Activated naive CD4-positive, alpha-beta T cell treated with anti-CD3 and anti-CD28 coated beads for 36 hours (primary cell): ENCODE results near the gene KIFC3. TPM values are rescaled to one million over a fixed set of nuclear protein-coding genes. Genes with fewer than 3 reads are reported as not detected.

Source experiments
- CTCF ChIA-PET: fragments of 350-600 bp; sonication (Branson Sonifier 250); formaldehyde crosslinking; loops from one replicate; lab custom pipeline; 2021; ENCODE audit warnings: antibody characterized with exemption; lab: Charles Lee
- DNase-seq: peaks from one replicate; pipeline ENCODE4 v3.0.0-alpha.2; 2020
- H3K27ac Mint-ChIP-seq: one replicate; pipeline ENCODE4 v1.8.0; 2021; ENCODE audit warnings: mild to moderate bottlenecking, mixed read lengths
- H3K27me3 Mint-ChIP-seq: one replicate; pipeline ENCODE4 v1.8.0; 2021; ENCODE audit warnings: low read depth, mixed read lengths
- H3K36me3 Mint-ChIP-seq: one replicate; pipeline ENCODE4 v1.8.0; 2021; ENCODE audit warnings: low read depth, mixed read lengths
- H3K4me1 Mint-ChIP-seq: one replicate; pipeline ENCODE4 v1.8.0; 2021; ENCODE audit warnings: low read depth, mixed read lengths
- H3K4me3 Mint-ChIP-seq: one replicate; pipeline ENCODE4 v1.8.0; 2021; ENCODE audit warnings: mild to moderate bottlenecking, moderate library complexity, mixed read lengths
- H3K9me3 Mint-ChIP-seq: one replicate; pipeline ENCODE4 v1.8.0; 2021; ENCODE audit warnings: mixed read lengths
- intact Hi-C: fragments of 100-400 bp; cut with micrococcal nuclease; formaldehyde crosslinking; loops from one replicate; pipeline ENCODE4 v1.15.1; 2023
- total RNA-seq, 2 experiments: library from RNA; stranded (reverse); gene quantifications; one replicate each; pipeline ENCODE4 v1.2.3, GENCODE V29; 2021

Gene KIFC3
- total RNA-seq, 2 experiments from 2014 or later, result 0.12 TPM; not detected in 1

- intact Hi-C loops, result no loop called here
- no peak overlapping the region for H3K4me3 Mint-ChIP-seq
- CTCF ChIA-PET, result interaction anchor here (1.9 kb wide), 1 partner anchor 13 kb away, joined by 5 read pairs; no protein-coding TSS in a partner anchor
Observed at GRCh38 chr16:57741660-57742191, 60.6 kb downstream of the KIFC3 start.

GRCh38 chr16:57740423-57741071, 61.7 kb downstream of the KIFC3 start:
- H3K4me1 Mint-ChIP-seq, result peaks cover 17% of the 10 kb centered on the region
- CTCF ChIA-PET, result interaction anchor here (1.4 to 1.9 kb wide), 3 partner anchors 14 to 17 kb away, joined by 3 to 5 read pairs (median 4); no protein-coding TSS in a partner anchor
- H3K27ac Mint-ChIP-seq, result no peak overlapping the region
- H3K36me3 Mint-ChIP-seq, result peaks cover 6% of the 10 kb centered on the region
- H3K4me3 Mint-ChIP-seq, result no peak overlapping the region
- no peak for DNase-seq
- H3K27me3 Mint-ChIP-seq, result no peaks in the 10 kb centered on the region
- intact Hi-C loops, result no loop called here
- no peaks in the 10 kb centered on the region for H3K9me3 Mint-ChIP-seq

More at GRCh38 chr16:57741660-57742191, 60.6 kb downstream of the KIFC3 start:
- Mint-ChIP-seq H3K4me1 (peaks cover 10% of the 10 kb centered on the region), H3K27me3 (no peaks in the 10 kb centered on the region), H3K9me3 (no peaks in the 10 kb centered on the region), H3K27ac (no peak overlapping the region), H3K36me3 (peaks cover 8% of the 10 kb centered on the region)
- DNase-seq, result no peak

- intact Hi-C loops, result loop anchor here (5.0 kb wide), 3 partner anchors 278 to 842 kb away; partner anchors contain the start of genes CSNK2A2 and POLR2C
- H3K9me3 Mint-ChIP-seq, result no peaks in the 10 kb centered on the region
- no peak overlapping the region for H3K27ac Mint-ChIP-seq
- H3K27me3 Mint-ChIP-seq, result no peaks in the 10 kb centered on the region
- H3K4me3 Mint-ChIP-seq, result no peak overlapping the region
- H3K4me1 Mint-ChIP-seq, result peaks cover 19% of the 10 kb centered on the region
- DNase-seq, result no peak
- CTCF ChIA-PET, result interaction anchor here (1.4 to 1.5 kb wide), 2 partner anchors 16 to 18 kb away, joined by 3 to 4 read pairs; no protein-coding TSS in a partner anchor
- peaks cover 10% of the 10 kb centered on the region for H3K36me3 Mint-ChIP-seq
Observed at GRCh38 chr16:57739756-57740422, 62.4 kb downstream of the KIFC3 start.

- Mint-ChIP-seq H3K27ac (no peak overlapping the region), H3K4me3 (no peak overlapping the region), H3K36me3 (peaks cover 12% of the 10 kb centered on the region), H3K27me3 (no peaks in the 10 kb centered on the region), H3K9me3 (no peaks in the 10 kb centered on the region), H3K4me1 (peaks cover 19% of the 10 kb centered on the region)
- intact Hi-C loops, result loop anchor here (5.0 kb wide), 3 partner anchors 277 to 843 kb away; partner anchors contain the start of genes CSNK2A2 and POLR2C
- CTCF ChIA-PET, result interaction anchor here (1.0 kb wide), 1 partner anchor 91 kb away, joined by 3 read pairs; no protein-coding TSS in a partner anchor
- DNase-seq, result no peak
Observed at GRCh38 chr16:57738844-57739243, 63.4 kb downstream of the KIFC3 start.

GRCh38 chr16:57736419-57737351, 65.6 kb downstream of the KIFC3 start:
- intact Hi-C loops, result loop anchor here (5.0 kb wide), 3 partner anchors 274 to 846 kb away; partner anchors contain the start of genes CSNK2A2 and POLR2C
- peak overlapping the region; percentile 96 for H3K27ac Mint-ChIP-seq
- CTCF ChIA-PET, result interaction anchor here (0.7 to 2.8 kb wide), 13 partner anchors 10 to 1224 kb away, joined by 3 to 14 read pairs (median 3); no protein-coding TSS in a partner anchor
- H3K36me3 Mint-ChIP-seq, result peaks cover 20% of the 10 kb centered on the region
- H3K9me3 Mint-ChIP-seq, result peaks cover 11% of the 10 kb centered on the region
- peak; percentile 68 for DNase-seq
- peak overlapping the region; percentile 91 for H3K4me3 Mint-ChIP-seq
- no peaks in the 10 kb centered on the region for H3K27me3 Mint-ChIP-seq
- H3K4me1 Mint-ChIP-seq, result peaks cover 19% of the 10 kb centered on the region

- Mint-ChIP-seq H3K4me1 (peaks cover 19% of the 10 kb centered on the region), H3K27me3 (no peaks in the 10 kb centered on the region), H3K27ac (peak within 1 kb of the TSS; percentile 96), H3K4me3 (peak within 1 kb of the TSS; percentile 91), H3K36me3 (peaks cover 18% of the 10 kb centered on the region), H3K9me3 (peaks cover 11% of the 10 kb centered on the region)
- intact Hi-C loops, result loop anchor here (1.0 to 5.0 kb wide), 17 partner anchors 21 to 846 kb away; partner anchors contain the start of genes CFAP20, CIAPIN1, COQ9 and CSNK2A2
- DNase-seq, result peak; percentile 25
- CTCF ChIA-PET, result interaction anchor here (0.7 to 2.8 kb wide), 13 partner anchors 9 to 264 kb away, joined by 3 to 14 read pairs (median 3); no protein-coding TSS in a partner anchor
Observed at GRCh38 chr16:57735755-57736418, 66.4 kb downstream of the KIFC3 start, which contains the start of gene KATNB1. Gene KATNB1, plus strand, starts transcription at chr16:57735770. Its CDS starts 1,474 bp downstream, at chr16:57737244.

- CTCF ChIA-PET, result interaction anchor here (0.9 to 2.8 kb wide), 6 partner anchors 22 to 215 kb away, joined by 3 to 14 read pairs (median 4); no protein-coding TSS in a partner anchor
Observed at GRCh38 chr16:57734925-57735754, 67.2 kb downstream of the KIFC3 start.

GRCh38 chr16:57734308-57734924, 67.9 kb downstream of the KIFC3 start:
- H3K27me3 Mint-ChIP-seq, result no peaks in the 10 kb centered on the region
- CTCF ChIA-PET, result interaction anchor here (1.0 kb wide), 1 partner anchor 23 kb away, joined by 6 read pairs; no protein-coding TSS in a partner anchor
- intact Hi-C loops, result loop anchor here (2.0 kb wide), 1 partner anchor 74 kb away; no protein-coding TSS in a partner anchor
- peak overlapping the region; percentile 91 for H3K4me3 Mint-ChIP-seq
- H3K27ac Mint-ChIP-seq, result peak overlapping the region; percentile 96
- peaks cover 19% of the 10 kb centered on the region for H3K4me1 Mint-ChIP-seq
- peaks cover 18% of the 10 kb centered on the region for H3K36me3 Mint-ChIP-seq
- DNase-seq, result no peak
- peaks cover 11% of the 10 kb centered on the region for H3K9me3 Mint-ChIP-seq

More at GRCh38 chr16:57734925-57735754, 67.2 kb downstream of the KIFC3 start:
- no peaks in the 10 kb centered on the region for H3K27me3 Mint-ChIP-seq
- H3K4me1 Mint-ChIP-seq, result peaks cover 19% of the 10 kb centered on the region
- peak overlapping the region; percentile 91 for H3K4me3 Mint-ChIP-seq
- H3K36me3 Mint-ChIP-seq, result peaks cover 18% of the 10 kb centered on the region
- intact Hi-C loops, result loop anchor here (1.0 to 5.0 kb wide), 17 partner anchors 22 to 847 kb away; partner anchors contain the start of genes CFAP20, CIAPIN1, COQ9 and CSNK2A2
- peak; percentile 98 for DNase-seq
- H3K27ac Mint-ChIP-seq, result peak overlapping the region; percentile 96
- peaks cover 11% of the 10 kb centered on the region for H3K9me3 Mint-ChIP-seq

GRCh38 chr16:57732714-57733113, 69.6 kb downstream of the KIFC3 start:
- CTCF ChIA-PET, result no interaction called here
- Mint-ChIP-seq H3K4me3 (peak overlapping the region; percentile 30), H3K36me3 (peaks cover 18% of the 10 kb centered on the region), H3K9me3 (peaks cover 11% of the 10 kb centered on the region), H3K27ac (no peak overlapping the region), H3K4me1 (peaks cover 18% of the 10 kb centered on the region), H3K27me3 (no peaks in the 10 kb centered on the region)
- intact Hi-C loops, result no loop called here
- DNase-seq, result no peak

GRCh38 chr16:57732037-57732436, 70.3 kb downstream of the KIFC3 start:
- peaks cover 12% of the 10 kb centered on the region for H3K4me1 Mint-ChIP-seq
- CTCF ChIA-PET, result no interaction called here
- no peak overlapping the region for H3K27ac Mint-ChIP-seq
- H3K27me3 Mint-ChIP-seq, result no peaks in the 10 kb centered on the region
- H3K36me3 Mint-ChIP-seq, result peaks cover 18% of the 10 kb centered on the region
- no peak overlapping the region for H3K4me3 Mint-ChIP-seq
- H3K9me3 Mint-ChIP-seq, result peaks cover 11% of the 10 kb centered on the region
- no peak for DNase-seq
- intact Hi-C loops, result no loop called here
